OCI-LY1 (cell line): Measurements from ENCODE around the gene LRSAM1.

Experiments used
- H2AFZ ChIP-seq: fragments of 200-600 bp; sonication (generic), shearing (Covaris generic); 2 replicates; pipeline ENCODE4 v1.6.0; 2014; ENCODE audit warnings: antibody characterized with exemption, mild to moderate bottlenecking, low read length
- H3F3A ChIP-seq: fragments of 200-600 bp; sonication (generic), shearing (Covaris generic); 2 replicates; pipeline ENCODE4 v1.6.0; 2014; ENCODE audit warnings: mild to moderate bottlenecking, antibody characterized with exemption, low read length, moderate library complexity; ENCODE audit not compliant: insufficient read depth
- H3K27ac ChIP-seq: fragments of 200-600 bp; sonication (generic); 2 replicates; pipeline ENCODE4 v1.5.1; 2014; ENCODE audit warnings: low read length, mixed run types, mild to moderate bottlenecking, low read depth; ENCODE audit not compliant: poor library complexity, severe bottlenecking
- H3K27me3 ChIP-seq: fragments of 200-600 bp; sonication (generic); 2 replicates; pipeline ENCODE4 v1.6.0; 2014; ENCODE audit warnings: antibody characterized with exemption, mild to moderate bottlenecking, low read length, moderate library complexity; ENCODE audit not compliant: insufficient read depth
- H3K36me3 ChIP-seq: fragments of 200-600 bp; sonication (generic); 2 replicates; pipeline ENCODE4 v1.6.1; 2014; ENCODE audit warnings: mild to moderate bottlenecking, antibody characterized with exemption, low read length, moderate library complexity, mixed read lengths; ENCODE audit not compliant: insufficient read depth
- H3K4me1 ChIP-seq: fragments of 200-600 bp; sonication (generic); 2 replicates; pipeline ENCODE4 v1.5.1; 2014; ENCODE audit warnings: mild to moderate bottlenecking, low read length, moderate library complexity; ENCODE audit not compliant: insufficient read depth, severe bottlenecking
- H3K4me2 ChIP-seq: fragments of 200-600 bp; sonication (generic), shearing (Covaris generic); 2 replicates; pipeline ENCODE4 v1.6.1; 2014; ENCODE audit warnings: low read length
- H3K4me3 ChIP-seq: fragments of 200-600 bp; sonication (generic); 2 replicates; pipeline ENCODE4 v1.5.1; 2014; ENCODE audit warnings: low read length, low read depth, mild to moderate bottlenecking, mixed read lengths; ENCODE audit not compliant: poor library complexity, severe bottlenecking
- H3K79me2 ChIP-seq: fragments of 200-600 bp; shearing (Covaris generic); 2 replicates; pipeline ENCODE4 v1.6.1; 2016; ENCODE audit warnings: mixed run types, low read length, mixed read lengths; ENCODE audit not compliant: insufficient read depth
- H3K9ac ChIP-seq: fragments of 200-600 bp; sonication (generic), shearing (Covaris generic); 2 replicates; pipeline ENCODE4 v1.6.1; 2014; ENCODE audit warnings: mild to moderate bottlenecking, low read length, mixed read lengths
- H3K9me2 ChIP-seq: fragments of 200-600 bp; sonication (generic), shearing (Covaris generic); 2 replicates; pipeline ENCODE4 v1.6.1; 2014; ENCODE audit warnings: low read depth, mild to moderate bottlenecking, low read length, mixed read lengths
- H3K9me3 ChIP-seq: fragments of 200-600 bp; shearing (Covaris generic); 2 replicates; pipeline ENCODE4 v1.6.1; 2014; ENCODE audit warnings: low read length, mixed read lengths
- H4K20me1 ChIP-seq: fragments of 200-600 bp; sonication (generic), shearing (Covaris generic); 2 replicates; pipeline ENCODE4 v1.6.0; 2016; ENCODE audit warnings: mild to moderate bottlenecking, low read length; ENCODE audit not compliant: insufficient read depth
- CTCF ChIP-seq: fragments of 200-600 bp; sonication (generic), shearing (Covaris generic); IDR thresholded peaks from 2 replicates; pipeline ENCODE4 v1.5.1; 2017; ENCODE audit warnings: mild to moderate bottlenecking, antibody characterized with exemption, low read length, moderate library complexity, mixed read lengths
- EZH2 ChIP-seq: fragments of 200-600 bp; sonication (generic), shearing (Covaris generic); IDR thresholded peaks from 2 replicates; pipeline ENCODE4 v1.8.0; 2017; ENCODE audit warnings: borderline replicate concordance, mixed run types, mild to moderate bottlenecking, antibody characterized with exemption, low read length, moderate library complexity, mixed read lengths

LRSAM1 gene

GRCh38 chr9:127444283-127444920 lies 6.9 kb upstream of the LRSAM1 start:
- Histone ChIP-seq H4K20me1 (no peaks in the 10 kb centered on the region), H3K79me2 (no peaks in the 10 kb centered on the region), H3K36me3 (peaks cover 96% of the 10 kb centered on the region), H3F3A (peaks cover 23% of the 10 kb centered on the region), H2AFZ (no peak overlapping the region), H3K4me2 (no peak overlapping the region), H3K27ac (no peak overlapping the region), H3K9ac (no peak overlapping the region), H3K9me2 (no peaks in the 10 kb centered on the region), H3K4me1 (peaks cover 5% of the 10 kb centered on the region), H3K27me3 (no peaks in the 10 kb centered on the region), H3K4me3 (no peak overlapping the region), H3K9me3 (peaks cover 35% of the 10 kb centered on the region)
- TF ChIP-seq EZH2: no peak
- no peak for TF ChIP-seq CTCF

- H3F3A ChIP-seq: peaks cover 23% of the 10 kb centered on the region
- H4K20me1 ChIP-seq: no peaks in the 10 kb centered on the region
- TF ChIP-seq EZH2 (no peak), CTCF (no peak)
- H3K4me1 ChIP-seq: peaks cover 13% of the 10 kb centered on the region
- H3K9ac ChIP-seq: no peak overlapping the region
- no peaks in the 10 kb centered on the region for H3K27me3 ChIP-seq
- H3K27ac ChIP-seq: no peak overlapping the region
- no peaks in the 10 kb centered on the region for H3K9me2 ChIP-seq
- no peak overlapping the region for H2AFZ ChIP-seq
- H3K36me3 ChIP-seq: peaks cover 96% of the 10 kb centered on the region
- H3K4me2 ChIP-seq: no peak overlapping the region
- peaks cover 38% of the 10 kb centered on the region for H3K9me3 ChIP-seq
- H3K4me3 ChIP-seq: no peak overlapping the region
- H3K79me2 ChIP-seq: peaks cover 7% of the 10 kb centered on the region
These were observed 6.1 kb upstream of the LRSAM1 start for GRCh38 chr9:127444921-127445850.

GRCh38 chr9:127445851-127446712 lies 5.2 kb upstream of the LRSAM1 start:
- H3K9me3 ChIP-seq: peaks cover 37% of the 10 kb centered on the region
- no peak overlapping the region for H2AFZ ChIP-seq
- no peak overlapping the region for H3K4me2 ChIP-seq
- H3K4me3 ChIP-seq: no peak overlapping the region
- peaks cover 15% of the 10 kb centered on the region for H3K79me2 ChIP-seq
- H3K27me3 ChIP-seq: no peaks in the 10 kb centered on the region
- peaks cover 17% of the 10 kb centered on the region for H3K4me1 ChIP-seq
- no peaks in the 10 kb centered on the region for H4K20me1 ChIP-seq
- no peak overlapping the region for H3K27ac ChIP-seq
- peaks cover 23% of the 10 kb centered on the region for H3F3A ChIP-seq
- H3K9me2 ChIP-seq: no peaks in the 10 kb centered on the region
- peaks cover 95% of the 10 kb centered on the region for H3K36me3 ChIP-seq
- TF ChIP-seq EZH2 (no peak), CTCF (no peak)
- H3K9ac ChIP-seq: no peak overlapping the region
